ENCODE data around the gene ZMYND15.

The ZMYND15 gene

DNA sequence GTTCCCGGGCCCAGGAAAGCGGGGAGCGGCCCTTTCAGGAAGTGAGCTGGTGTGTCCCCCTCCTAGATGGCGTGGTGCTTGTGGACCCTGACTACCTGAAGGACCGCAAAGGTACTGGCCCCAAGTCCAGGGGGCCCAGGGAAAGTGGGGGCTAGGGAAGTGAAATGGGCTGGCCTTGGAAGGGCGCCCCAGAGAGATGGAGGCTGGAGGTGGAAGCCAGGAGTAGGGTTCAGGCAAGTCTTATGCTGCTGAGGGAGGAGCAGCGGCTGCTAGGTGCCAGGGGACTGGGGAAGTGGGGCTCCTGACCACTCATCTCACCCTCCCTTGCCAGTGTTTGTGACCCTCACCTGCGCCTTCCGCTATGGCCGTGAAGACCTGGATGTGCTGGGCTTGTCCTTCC, 23.6 kb upstream of the ZMYND15 start:
- DNase-seq, result no peak

DNA sequence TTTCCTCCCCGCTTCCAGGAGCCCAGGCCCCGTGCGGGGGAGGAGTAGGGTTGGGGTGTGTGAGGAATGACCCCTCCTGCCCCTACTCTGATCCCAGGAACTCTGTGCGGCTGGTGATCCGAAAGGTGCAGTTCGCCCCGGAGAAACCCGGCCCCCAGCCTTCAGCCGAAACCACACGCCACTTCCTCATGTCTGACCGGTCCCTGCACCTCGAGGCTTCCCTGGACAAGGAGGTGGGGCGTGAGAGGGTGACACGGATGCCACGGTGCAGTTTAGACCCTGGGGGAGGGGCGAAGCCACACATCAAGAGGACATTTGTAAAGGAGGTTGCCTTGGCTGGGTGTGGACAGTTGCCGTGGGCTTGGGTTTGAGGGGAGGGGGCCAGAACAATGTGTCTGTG, 21.8 kb upstream of the ZMYND15 start:
- no peak for DNase-seq

DNA sequence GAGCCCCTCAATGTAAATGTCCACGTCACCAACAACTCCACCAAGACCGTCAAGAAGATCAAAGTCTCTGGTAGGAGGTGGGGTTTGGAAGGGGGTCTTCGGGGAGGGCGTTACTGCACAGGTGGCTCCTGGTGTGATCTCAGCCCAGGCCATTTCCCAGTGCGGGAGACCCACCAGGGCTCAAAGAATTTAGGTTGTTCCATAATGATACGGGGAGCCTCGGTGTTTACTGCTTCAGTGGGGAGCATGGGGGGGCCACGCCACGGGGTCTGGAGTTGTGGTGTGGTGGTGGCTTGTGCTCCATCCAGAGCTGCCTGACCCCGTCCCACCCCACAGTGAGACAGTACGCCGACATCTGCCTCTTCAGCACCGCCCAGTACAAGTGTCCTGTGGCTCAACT, 21.4 kb upstream of the ZMYND15 start:
- no peak for DNase-seq

DNA sequence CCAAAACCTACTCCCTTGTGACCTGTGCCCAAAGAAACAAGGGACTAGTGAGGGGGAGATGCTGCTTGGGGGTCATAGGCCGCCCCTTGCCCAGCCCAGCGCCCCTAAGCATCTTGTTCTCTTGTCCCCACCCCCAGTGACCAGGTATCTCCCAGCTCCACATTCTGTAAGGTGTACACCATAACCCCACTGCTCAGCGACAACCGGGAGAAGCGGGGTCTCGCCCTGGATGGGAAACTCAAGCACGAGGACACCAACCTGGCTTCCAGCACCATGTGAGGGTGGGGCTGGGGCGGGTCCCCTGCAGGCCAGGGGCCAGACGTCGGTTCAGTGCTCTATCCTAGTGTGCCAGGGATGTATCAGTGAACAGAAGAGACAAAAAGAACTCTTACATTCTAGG, 20.5 kb upstream of the ZMYND15 start:
- no peak for DNase-seq

DNA sequence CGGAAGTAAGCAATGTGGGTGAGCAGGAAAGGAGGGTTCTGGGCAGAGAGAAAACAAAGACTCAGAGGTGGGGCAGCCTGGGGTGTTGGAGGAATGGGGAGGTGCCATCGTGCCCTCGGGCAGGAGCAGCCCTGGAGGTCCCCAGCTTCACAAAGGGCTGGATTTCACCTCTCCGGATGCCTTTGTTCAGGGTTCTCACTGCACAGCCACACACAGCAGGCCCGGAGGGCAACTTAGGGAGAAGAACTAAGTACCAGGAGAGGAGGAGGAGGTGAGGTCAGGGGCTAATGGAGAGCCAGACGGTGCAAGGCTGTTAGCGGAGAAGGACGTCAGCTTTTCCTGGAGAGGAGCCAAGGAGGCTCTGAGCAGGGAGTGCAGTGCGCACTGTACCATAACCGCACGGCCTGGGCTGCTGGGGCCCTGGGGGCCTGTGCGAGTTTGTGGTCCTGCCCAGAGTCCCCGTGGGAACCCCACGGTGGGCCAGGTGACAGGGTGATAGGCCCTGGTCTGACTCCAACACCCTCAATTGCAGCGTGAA, 19.9 kb upstream of the ZMYND15 start:
- no peak for DNase-seq

DNA sequence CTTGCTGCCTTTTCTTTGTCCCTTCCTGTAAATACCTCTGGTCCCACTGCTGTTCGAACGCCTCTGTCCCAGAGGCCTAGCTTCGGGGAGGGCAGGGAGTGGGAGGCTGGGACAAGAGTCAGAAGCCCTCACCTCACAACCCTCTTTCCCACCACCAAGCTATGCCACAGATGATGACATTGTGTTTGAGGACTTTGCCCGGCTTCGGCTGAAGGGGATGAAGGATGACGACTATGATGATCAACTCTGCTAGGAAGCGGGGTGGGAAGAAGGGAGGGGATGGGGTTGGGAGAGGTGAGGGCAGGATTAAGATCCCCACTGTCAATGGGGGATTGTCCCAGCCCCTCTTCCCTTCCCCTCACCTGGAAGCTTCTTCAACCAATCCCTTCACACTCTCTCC, 18.8 kb upstream of the ZMYND15 start:
- DNase-seq, result no peak

DNA sequence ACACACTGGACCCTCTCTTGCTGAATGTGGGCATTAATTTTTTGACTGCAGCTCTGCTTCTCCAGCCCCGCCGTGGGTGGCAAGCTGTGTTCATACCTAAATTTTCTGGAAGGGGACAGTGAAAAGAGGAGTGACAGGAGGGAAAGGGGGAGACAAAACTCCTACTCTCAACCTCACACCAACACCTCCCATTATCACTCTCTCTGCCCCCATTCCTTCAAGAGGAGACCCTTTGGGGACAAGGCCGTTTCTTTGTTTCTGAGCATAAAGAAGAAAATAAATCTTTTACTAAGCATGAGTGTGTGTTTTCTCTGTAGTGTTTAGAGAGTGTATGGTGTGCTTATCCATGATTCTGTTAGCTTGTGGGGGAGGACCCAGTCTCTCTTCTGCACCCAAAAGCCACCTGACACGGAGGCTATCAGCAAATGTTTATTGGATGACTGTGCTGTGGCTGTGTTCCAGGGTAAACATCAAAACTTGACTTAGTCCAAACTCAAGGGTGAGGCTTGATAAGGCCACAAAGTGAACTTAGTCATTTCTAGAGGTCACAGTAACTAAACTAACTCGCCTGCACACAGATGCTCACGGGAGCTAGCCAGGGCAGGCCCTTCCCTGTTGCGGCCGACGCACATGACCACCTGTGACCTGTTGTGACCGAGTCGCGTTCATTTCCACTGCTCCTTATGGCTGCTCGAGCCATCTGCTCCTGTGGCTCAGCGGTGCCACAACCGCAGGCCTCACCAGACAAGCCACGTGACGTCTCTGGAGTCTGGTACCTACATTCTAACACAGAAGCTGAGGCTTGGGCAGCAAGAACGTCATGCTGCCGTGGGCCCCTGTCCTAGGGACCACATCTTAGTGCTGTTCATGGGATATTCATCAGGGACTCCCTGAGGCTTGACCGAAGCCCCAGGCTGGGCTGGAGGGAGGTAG, 18.2 kb upstream of the ZMYND15 start:
- no peak for DNase-seq

DNA sequence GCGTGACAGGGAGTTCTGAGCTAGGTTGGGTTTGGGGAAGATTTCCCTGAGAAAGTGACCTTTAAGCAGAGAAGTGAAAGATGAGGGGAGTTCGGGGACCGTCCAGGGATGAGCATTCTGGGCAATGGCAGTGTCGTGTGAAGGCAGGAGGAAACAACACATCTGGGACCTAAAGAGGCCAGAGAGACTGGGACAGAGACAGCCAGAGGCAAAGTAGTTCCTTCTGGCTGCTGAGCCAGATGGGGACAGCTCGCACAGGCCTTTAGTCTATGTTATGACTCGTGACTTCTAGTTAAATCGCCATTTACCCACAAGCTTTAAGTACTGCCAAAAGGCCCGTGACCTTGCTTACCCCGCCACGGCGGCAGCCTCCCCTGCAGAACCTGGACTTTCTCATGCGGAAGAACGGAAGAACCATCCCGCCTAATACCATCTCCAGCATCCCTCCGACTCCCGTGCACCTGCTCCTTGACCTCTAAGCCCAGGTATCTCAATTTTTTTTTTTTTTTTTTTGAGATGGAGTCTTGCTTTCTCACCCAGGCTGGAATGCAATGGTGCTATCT, 16.9 kb upstream of the ZMYND15 start:
- no peak for DNase-seq

DNA sequence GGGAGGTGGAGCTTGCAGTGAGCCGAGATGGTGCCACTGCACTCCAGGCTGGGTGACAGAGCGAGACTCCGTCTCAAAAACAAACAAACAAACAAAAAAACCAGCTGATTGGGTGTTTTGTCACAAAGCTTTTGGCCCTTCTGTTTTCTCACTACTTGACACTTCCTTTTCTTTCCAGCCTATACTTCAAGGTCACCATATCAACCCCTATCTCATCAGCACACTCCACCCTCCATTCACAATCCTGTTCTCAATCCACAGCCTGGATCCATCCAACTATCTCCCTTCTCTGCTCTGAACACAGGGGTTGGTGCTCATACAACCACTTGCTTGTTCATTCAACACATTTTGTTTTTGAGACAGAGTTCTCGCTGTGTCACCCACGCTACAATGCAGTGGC, 15.0 kb upstream of the ZMYND15 start:
- no peak for DNase-seq

DNA sequence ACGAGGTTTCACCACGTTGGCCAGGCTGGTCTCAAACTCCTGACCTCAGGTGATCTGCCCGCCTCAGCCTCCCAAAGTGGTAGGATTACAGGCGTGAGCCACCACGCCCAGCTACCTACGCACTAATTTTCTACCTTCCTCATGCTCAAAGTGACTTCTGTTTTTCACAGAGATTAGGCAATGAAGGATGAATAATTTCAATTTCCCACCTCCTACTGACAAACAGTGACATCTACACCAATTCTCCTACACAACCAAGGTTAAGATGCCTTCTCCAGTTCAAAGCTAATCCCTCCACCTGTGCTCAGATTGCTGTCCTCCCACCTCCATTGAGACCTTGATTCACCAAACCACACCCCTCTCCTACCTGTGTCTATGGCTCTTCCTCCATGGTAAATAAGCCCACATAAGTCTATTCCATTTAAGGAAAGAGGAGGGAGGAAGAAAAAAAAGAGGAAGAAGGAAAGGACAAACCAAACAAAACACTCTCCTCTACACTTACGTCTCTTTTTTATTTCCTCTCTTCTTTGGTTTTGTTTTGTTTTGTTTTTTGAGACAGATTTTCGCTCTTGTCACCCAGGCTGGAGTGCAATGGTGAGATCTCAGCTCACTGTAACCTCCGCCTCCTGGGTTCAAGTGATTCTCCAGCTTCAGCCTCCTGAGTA, 13.9 kb upstream of the ZMYND15 start:
- DNase-seq, result no peak

DNA sequence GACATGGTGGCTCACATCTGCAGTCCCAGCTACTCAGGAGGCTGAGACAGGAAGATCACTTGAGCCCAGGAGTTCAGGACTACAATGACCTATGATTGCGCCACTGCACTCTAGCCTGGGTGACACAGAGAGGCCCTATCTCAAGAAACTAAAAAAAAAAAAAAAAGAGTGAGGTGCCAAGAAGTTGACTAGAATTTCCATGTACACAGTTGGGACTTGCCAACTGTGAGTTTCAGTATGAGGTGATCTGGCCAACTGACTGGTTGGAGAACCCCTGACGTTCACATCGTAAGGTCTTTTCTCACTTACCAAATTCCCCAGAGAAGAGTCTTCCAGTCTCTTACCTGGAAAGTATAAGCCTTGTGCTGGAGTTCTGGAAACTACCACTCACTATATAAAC, 11.5 kb upstream of the ZMYND15 start:
- no peak for DNase-seq

DNA sequence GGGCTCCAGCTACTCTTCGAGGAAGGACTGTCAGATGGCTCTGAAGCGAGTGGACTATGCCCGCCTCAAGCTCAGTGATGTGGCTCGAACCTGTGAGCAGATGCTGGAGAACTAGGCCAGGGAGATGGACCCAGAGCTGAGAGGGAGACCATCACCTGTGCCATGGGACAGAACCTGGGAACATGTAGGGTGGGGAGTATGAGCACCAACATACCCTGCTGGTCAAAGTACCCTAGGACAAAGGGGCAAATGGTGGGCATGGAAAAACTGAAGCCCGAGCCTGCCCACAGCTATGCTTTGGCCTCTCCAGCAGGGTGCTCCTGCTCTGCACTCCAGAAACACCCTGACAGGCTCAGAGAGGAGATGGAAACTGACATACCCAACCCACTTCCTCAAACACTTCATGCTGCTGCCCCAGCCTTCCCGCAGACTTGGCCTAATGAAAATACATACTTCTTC, 6.5 kb upstream of the ZMYND15 start:
- no peak for DNase-seq

DNA sequence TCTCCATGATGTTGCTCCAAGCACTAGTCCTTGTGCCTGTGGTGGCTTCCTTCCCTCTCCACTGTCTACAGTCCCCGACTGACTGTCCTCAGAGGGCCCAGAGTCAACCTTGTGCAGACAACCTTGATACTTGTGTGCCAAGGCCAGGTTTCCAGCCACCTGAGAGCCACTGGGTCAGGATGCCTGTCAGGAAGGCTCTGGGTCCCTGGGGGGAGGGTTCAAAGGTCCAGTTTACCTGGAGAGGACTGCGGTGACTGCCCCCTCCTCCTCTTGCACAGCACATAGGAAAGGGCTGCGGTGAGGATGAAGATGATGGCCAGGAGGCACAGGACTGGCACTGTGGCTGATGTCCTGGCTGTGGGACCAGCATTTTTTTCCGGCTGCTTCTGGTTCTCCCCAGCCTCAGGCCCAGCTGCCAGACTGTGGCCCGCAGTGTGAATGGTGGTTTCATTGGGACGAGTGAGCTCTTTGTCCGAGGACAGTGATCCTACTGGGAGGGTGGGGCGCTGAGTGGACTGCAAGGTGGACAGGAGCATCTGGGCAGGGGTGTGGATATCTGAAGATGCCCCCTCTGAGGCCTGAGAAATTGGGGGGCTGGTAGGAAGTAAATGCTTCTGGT, 4.7 kb upstream of the ZMYND15 start:
- no peak for DNase-seq

DNA sequence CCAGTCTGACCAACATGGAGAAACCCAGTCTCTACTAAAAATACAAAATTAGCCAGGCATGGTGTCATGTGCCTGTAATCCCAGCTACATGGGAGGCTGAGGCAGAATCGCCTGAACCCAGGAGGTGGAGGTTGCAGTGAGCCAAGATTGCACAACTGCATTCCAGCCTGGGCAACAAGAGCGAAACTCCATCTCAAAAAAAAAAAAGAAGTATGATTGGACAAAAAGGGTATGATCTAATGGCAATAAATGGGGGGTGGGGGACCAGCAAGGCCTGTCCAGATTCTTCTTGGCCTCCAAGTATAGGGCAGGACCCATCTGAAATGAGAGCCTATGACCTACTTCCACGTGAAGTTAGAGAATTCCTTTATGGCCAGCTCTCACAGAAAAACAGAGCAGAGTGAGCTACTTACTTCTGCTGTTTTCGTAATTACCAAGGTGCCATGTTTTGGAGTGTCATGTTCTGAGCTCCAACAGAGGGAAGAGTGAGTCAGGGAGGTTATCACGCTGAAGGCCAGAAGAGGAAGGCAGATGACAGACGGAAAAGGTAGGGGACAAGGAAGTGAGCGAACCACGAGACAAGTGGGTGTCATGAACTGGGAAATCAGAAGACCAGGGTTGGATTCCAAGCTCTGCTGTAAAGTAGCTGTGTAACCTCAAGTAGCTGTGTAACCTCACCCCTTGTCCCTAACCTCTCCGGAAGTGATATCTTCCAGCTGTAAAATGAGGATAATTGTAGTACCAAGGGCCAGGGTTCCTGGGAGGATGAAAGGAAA, 3.6 kb upstream of the ZMYND15 start:
- DNase-seq, result no peak

DNA sequence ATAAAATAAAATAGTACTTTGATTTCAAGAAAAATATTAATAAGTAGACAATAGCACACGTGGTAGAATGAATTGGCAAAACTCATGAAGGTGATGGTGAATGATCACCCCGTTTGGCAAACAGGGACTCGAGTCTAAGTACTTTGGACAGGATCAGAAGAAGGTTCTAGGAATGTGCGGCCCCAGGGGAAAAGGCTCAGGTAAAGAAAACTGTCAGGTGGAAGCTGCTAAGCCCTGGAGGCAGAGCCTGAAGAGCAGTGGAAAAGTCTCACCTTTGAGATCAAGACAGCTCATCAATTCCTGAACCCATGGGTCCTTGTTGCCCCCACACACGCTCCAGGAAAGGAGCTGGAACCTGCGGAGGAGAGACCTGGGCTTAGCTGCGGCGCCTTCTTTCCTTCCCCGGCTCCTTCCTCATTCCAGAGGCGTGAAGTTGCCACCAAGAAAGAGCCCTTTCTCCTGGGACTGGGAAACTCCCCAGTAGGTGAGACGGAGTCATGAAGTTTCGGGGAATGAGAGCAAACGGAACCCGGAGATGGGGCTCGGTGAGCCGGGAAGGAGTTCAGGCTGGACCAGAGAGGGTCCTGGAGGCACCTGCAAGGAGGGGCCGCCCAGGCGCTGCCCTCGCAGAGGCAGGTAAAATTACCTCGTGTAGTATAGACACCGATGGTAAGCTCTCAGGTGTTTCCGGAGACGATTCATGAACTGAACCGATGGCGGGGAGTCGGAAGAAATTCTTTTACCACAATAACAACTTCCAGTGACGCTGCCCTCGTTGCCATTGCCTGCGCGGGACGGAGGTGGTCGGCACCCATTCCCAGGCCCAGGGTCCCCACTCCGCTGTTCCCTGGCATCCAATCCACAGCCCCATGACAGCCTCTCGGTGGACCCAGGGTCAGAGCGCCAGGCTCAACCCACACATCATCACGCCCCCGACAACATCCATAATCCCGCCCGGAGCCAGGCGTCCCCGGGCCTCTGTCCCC, 1.2 kb upstream of the ZMYND15 start:
- DNase-seq, result no peak

DNA sequence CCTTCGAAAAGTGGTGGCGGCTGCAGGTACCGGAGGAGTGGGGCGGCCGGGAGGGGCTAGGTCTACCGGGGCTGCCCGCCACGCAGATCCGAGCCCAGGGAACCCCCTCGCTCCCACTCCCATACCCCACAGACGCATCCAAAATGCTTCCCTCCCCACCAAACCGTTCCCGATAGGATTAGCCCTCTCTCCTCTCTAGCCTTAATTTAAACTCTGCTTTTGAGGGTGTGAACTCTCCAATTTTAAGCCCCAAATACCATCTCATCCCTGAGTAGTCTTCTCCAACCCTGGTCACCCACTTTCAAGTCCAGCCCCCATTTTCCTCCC, 355 bp downstream of the ZMYND15 start:
- no peak for DNase-seq

DNA sequence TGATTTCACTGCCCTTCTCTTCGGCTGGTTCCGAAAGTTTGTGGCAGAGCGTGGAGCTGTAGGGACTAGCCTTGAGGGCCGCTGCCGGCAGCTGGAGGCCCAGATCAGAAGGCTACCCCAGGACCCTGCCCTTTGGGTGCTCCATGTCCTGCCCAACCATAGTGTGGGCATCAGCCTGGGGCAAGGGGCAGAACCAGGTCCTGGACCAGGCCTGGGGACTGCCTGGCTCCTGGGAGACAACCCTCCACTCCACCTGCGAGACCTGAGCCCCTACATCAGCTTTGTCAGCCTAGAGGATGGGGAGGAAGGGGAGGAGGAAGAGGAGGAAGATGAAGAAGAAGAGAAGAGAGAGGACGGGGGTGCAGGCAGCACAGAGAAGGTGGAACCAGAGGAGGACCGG, 951 bp downstream of the ZMYND15 start:
- DNase-seq, result no peak

DNA sequence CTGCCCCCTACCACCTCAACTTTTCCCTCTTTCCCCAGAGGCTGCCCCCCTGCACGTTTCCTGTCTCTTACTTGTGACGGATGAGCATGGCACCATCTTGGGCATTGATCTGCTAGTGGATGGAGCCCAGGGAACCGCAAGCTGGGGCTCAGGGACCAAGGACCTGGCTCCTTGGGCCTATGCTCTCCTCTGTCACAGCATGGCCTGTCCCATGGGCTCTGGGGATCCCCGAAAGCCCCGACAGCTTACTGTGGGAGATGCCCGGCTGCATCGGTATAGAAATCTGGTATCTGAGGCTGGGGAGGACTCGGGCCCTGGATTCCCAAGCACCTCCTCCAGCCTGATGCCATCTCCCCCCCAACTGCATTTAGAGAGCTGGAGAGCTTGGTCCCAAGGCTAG, 1.9 kb downstream of the ZMYND15 start:
- DNase-seq, result no peak

DNA sequence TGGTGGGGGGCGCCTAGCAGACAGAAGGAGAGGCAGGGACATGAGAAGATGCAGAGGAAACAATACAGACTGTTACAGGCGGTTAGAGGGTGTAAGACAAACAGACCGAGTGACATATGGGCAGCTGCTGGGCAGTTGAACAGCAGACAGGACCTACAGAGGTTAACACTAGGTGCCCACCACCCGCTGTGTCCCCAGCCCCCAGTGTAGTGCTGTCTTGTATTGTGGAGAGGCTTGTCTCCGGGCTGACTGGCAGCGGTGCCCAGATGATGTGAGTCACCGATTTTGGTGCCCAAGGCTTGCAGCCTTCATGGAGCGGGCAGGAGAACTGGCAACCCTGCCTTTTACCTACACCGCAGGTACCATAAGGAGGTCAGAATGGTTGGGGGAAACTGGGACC, 2.5 kb downstream of the ZMYND15 start:
- DNase-seq, result no peak

DNA sequence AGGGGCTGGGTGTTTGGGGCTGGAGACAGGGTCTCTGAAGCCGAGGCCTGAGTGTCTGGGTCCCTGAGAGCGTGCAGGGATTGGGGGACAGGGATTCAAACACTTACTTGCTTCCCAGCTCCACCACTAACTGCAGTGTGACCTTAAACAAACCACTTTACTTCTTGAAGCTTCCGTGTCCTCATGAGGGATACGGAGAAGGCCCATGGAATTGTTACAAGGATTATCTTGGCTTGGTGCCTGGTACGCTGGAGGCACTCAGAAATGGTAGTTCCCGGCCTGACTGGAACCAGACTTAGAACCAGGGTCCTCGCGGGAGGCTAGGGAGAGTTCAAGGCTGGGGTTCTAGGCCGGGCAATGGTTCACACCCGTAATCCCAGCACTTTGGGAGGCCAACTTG, 3.0 kb downstream of the ZMYND15 start:
- DNase-seq, result no peak

DNA sequence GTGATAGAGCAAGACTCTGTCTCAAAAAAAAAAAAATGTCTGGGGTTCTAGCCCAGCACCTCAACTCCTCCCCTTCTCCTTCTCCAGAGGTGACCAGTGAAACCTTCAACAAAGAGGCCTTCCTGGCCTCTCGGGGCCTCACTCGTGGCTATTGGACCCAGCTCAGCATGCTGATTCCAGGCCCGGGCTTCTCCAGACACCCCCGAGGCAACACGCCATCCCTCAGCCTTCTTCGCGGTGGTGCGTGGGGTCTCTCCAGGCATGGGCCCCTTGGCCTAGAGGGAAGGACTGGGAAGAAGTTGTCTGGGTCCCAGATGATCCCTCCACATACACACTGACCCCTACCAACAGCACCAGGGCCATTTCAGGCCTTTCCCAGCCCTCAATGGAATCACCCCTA, 3.6 kb downstream of the ZMYND15 start:
- no peak for DNase-seq

Measured in activated CD4-positive, CD25-positive, alpha-beta regulatory T cell treated with anti-CD3 and anti-CD28 coated beads, Interleukin-2, amount 50 U/mL, for 72 hours (primary cell).